Stimulated activated CD8-positive, alpha-beta memory T cell treated with anti-CD3 and anti-CD28 coated beads, Interleukin-4, amount 100 ng/mL, for 1 hour (primary cell): Measurements from ENCODE around the gene PRRG4.
"Not testable (repeated sequence)": the region's sequence is repeated elsewhere in the genome, so short reads cannot be mapped to it uniquely, and the experiment has no call there.

Experiments
- DNase-seq, 2 donors: peaks; one replicate each; pipeline ENCODE4 v3.0.0-alpha.2; 2020; ENCODE audit warnings: low read depth in 2 of 2, low spot score in 1 of 2

The PRRG4 gene

DNA sequence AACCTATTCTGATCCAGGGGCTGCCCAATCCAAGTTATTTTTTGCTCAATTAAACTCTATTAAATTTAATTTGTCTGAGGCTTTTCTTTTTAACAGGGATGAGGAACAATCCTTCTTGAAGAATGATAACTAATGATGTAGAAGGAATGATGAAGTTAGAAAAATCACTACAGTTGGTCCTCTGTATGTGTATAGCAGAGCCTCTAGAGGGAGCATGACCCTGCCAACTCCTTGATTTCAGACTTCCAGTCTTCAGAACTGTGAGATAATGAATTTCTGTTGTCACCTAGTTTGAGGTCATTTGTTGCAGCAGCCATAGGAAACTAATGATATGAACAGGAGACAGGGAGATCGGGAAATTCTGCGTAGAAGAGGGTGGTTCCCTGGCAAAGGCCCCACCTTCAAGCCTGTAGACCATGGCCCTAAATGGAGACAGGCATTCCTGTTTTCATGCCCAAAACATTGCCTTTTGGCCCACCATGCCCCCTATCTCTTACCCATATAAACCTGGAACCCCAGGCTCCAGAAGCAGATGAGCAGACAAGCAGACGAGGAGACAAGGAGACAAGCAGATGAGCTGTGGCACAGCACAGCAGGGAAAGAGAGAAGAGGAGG lies 55.1 kb downstream of the PRRG4 start:
- DNase-seq: no peak

DNA sequence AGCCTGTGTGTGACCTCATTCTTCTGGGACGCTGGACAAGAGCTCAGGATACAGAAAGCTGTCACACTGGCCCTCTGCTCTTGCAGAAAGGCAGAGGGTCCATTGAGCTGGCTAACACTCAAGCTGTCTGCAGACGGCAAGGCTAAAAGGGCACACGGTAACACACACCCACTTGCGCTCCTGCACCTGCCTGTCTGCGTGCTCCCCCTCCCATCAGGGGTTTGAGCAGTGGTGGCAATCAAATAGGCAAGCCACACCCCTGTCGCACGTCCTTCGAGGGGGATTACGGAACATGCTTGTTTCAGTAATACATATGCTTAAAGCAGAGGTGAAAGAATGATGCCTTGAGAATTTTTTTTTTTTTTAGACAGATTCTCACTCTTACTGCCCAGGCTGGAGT lies 55.8 kb downstream of the PRRG4 start:
- DNase-seq: no peak

DNA sequence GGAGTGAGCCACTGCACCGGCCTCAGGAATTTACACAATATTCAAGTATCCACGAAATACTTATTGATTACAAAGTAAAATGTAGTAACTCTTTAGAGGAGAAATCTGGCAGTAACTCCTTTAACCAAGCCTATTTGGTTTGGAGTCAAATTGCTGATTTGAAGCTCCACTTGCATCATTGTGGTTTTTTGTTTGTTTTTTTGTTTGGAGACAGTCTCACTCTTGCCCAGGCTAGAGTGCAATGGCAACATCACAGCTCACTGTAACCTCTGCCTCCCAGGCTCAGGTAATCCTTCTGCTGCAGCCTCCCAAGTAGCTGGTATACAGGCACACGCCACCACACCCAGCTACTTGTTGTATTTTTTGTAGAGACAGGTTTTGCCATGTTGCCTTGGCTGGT lies 56.5 kb downstream of the PRRG4 start:
- DNase-seq: no peak

DNA sequence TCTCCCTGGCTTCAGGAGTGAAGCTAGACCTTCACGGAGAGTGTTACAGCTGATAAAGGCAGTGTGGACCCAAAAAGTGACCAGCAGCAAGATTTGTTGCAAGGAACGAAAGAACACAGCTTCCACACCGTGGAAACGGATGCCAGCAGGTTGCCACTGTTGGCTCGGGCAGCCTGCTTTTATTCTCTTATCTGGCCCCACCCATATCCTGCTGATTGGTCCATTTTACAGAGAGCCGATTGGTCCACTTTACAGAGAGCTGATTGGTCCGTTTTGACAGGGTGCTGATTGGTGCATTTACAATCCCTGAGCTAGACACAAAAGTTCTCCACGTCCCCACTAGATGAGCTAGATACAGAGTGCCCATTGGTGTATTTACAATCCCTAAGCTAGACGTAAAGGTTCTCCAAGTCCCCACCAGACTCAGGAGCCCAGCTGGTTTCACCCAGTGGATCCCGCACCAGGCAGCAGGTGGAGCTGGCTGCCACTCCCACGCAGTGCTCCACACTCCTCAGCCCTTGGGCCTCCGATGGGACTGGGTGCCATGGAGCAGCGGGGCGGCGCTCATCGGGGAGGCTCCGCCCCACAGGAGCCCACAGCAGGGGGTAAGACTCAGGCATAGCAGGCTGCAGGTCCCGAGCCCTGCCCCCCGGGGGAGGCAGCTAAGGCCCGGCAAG lies 58.1 kb downstream of the PRRG4 start:
- DNase-seq: not testable (repeated sequence)

DNA sequence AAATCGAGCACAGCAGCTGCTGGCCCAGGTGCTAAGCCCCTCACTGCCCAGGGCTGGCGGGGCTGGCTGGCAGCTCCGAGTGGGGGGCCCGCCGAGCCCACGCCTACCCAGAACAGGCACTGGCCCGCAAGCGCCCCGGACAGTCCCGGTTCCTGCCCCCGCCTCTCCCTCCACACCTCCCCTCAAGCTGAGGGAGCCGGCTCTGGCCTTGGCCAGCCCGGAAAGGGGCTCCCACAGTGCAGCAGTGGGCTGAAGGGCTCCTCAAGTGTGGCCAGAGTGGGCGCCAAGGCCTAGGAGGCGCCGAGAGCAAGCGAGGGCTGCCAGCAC lies 58.6 kb downstream of the PRRG4 start:
- DNase-seq: not testable (repeated sequence)

DNA sequence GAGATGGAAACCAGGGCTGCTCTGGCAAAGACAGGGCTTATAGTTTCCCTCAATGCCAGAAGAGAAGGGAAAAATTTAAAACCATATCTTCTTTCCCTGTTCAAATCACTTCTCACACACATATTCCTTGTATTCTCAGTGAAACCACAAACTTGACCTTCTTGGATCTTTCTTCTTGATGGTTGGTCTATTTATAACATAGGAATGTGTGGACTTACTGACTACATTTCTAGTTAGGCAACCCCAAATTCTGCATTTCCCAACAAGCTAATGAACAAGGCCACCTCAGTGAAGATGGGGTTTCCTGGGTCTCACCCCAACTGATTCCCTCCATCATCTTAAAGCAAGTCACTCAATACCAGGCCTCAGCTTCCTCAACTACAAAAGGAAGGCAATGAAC lies 59.1 kb downstream of the PRRG4 start:
- no peak for DNase-seq

DNA sequence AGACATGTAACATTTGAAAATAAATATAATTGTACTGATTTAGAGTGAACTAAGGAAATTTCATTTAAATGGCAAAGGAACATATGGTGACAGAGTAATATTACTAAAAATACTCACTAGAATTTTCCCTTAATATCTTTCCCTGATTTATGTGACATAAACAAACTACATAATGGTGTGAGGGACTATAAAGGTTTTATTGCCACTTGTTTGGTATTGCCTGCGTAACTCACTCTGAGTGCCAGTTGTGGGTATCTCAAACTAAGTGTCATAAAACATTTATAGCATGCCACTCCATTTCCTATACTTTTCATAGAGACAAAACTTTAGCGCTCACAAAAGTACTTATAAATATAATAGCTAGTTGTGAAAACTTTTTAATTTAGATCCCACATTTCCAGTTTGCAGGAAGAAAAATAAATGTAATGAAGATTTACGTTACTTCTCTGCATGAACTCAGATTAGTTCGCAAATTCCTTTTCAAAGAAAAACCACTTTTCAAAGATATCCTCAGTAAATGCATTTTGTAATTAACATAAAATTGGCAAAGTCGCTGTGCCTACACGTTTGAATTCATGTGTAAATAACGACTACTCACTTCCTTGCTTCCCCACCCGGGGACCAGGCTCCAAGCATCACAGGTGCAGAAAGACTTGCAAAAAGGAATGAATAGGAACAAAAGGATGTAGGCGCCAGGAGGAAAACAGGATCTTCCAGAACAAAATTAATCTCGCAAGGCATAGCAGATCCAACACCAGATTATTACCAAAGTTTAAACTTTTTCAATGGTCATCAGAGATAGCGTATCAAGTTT lies 61.3 kb downstream of the PRRG4 start:
- DNase-seq: no peak

DNA sequence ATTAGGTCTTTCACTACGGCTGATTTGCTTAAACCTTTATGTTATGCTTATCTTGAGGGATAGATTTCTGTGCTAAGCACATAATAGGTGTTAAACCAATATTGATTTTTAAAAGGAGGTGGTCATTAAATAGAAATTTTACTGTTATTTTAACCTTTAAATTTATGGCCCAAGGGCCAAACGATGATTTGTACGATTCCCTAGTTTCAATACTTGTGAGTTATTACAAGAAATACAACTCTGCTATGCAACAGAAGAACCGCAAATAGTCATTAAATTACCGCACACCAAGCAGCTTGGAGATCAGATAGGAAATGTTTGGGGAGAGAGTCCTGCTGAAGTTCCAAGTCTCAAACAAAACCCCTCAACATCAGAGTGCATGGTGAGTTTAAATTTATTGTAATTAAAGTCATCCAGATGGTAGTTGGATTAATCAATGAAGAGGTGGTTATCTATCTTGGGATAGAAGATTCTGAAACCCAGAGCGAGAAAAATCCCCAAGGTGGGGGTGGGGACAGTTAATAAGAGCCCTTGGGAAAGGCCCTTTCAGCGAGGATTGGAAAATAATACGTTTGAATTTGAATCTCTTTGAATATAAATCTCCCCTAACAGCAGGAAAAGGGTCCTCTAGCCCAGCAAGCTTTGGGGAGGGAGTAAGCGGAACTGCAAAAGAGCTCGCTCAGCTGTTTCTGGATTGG lies 62.1 kb downstream of the PRRG4 start:
- no peak for DNase-seq

DNA sequence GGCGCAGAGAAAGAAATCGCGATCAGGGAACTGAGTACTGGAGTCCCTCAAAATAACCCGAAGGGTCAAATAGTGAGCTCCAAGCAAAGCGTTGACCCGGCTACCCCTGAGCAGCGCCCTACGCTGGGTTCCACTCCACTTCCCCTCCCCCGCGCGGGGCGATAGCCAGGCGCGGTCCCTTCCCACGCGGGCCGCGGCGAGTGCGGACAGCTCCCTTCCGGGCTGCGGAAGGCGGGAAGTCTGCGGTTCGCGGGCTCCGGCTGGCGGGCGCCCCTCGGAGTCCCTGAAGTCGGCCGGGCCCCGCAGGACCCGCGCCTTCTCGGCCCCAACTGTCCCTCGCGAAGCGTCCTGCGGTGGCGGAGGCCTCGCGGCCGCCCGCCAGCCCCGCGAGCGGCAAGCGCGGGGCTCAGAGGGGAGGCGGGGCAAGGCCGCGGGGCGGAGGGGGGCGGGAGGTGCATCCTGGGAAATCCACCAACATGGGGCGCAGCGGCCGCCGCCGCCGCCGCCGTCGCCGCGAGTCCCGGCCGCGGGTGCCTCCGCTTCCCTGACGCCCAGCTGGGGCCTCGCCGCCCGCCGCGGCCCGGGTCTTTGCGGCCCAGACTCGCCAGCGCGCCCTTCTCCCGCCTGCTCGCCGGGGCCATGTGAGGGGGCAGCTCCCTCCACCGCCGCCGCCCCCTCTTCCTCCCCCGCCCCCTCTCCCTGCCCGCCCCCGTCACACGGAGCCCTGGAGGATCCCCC lies 62.8 kb downstream of the PRRG4 start, which contains the start of gene QSER1:
Gene QSER1 (plus strand): TSS at position 457 of the 738 bp plus-strand sequence. CDS start 315 bp downstream, outside the sequence.
- peak; percentile 27 to 48 for DNase-seq

DNA sequence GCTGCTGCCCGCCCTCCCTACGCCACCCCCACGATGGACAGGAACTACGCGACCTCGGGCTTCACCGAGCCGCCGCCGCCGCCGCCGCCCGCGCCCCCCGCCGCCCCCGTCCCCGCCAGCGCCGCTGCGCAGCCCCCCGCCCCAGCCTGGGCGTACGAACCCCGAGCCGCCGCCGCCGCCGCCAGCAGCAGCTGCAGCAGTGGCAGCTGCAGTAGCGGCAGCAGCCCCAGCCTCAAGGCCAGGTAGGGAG lies 63.3 kb downstream of the PRRG4 start:
- DNase-seq: no peak

DNA sequence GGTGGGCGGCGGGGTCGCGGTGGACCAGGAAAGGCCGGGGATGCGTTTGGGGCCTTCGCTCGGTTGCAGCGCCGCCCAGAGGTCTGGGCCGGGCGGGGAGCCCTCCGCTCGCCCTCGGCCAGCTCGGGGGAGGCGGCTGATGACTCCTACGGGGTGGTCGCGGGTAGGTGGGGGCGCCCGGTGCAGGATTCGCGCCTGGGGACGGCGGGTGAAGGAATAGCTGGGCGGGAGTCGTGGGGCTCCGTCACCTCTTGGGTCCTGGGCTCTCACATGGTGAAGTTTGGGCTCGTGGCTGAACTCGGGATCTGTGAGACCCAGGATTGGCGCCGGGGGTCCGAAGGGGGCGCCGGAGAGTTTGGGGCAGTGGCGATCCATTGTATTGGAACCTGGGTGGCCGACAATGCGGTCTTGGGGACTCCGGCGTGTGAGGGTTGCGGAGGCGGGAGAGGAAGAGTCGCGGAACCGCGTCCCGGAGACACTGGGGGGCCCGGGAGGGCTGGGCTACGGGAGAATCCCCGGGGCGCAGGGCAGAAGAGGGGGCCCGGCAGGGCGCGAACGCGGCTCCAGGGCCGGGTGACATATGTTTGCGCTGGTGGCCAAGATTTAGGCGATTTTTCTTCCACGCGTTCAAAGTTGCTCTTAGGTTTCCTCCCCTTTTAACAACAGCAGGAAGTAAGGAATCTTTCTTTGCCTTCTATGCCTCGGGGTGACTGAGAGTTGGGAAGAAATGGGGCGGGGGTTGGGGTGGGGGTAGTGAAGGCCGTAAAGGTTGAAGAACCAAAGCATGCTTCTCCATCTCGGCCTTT lies 63.8 kb downstream of the PRRG4 start:
- no peak for DNase-seq

DNA sequence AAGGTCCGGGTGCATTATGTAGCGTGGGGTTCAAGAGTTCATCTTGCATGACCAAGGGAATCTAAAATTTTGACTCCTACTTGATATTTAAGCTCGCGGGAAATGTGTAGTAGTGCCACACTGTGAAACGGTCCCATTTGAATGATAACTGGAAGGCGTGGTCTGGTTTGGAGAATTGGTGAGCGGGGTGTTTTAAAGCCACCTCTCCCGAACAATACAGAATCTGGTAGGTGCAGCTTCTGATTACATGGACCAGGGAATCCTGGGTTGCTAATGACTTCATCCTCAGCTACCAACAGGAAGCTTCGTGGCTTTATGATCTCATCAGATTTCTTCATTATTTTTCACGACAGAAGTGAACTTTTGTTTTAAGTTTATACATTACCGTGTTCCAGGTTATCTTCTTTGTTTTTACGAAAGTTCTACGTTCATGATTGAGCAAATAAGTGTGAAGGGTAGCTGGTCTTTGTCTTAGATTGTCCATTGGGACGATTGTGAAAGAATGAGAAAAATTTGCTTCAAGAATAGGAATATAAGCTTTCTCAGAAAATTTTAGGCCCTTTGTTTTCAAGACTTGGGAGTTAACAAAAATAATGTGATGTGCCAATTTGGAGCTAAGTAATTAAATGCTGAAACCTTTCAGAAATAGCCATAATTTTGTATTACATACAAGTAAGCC lies 64.6 kb downstream of the PRRG4 start:
- no peak for DNase-seq

DNA sequence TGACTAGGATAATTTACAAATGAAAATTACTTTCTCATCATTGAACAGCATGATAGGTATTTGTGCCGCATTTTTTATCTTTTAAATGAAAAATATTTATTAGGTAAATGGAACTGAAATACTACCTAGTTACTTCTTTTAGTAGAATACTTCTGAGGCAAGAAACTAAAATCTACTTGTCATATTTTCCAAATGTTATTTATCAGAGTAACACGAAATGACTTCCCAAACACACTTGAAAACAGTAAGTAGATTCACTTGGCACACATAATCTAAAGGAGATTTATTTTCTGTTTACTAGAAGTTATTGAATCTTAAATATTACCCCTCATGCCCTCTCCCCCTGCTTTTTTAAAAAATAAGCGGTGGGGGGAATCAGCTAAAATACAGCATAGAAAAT lies 65.2 kb downstream of the PRRG4 start:
- DNase-seq: no peak

DNA sequence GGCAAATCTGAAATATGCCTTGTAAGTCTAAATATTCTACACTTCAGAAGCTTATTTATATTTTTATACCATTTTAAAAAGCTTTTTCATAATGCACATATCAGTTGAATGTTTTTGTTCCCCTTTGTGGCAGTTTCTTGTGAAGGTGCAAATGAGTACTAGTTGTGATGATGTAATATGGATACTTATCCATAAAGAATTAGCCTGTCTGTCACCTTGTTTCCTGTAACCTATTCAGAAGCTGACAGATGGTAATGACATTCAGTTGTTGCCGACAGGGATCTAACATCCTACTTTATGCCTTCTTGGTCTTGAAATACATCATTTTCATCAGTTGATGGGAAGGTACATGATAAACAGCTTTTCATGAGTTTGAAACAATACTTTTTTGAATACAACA lies 65.7 kb downstream of the PRRG4 start:
- DNase-seq: no peak

DNA sequence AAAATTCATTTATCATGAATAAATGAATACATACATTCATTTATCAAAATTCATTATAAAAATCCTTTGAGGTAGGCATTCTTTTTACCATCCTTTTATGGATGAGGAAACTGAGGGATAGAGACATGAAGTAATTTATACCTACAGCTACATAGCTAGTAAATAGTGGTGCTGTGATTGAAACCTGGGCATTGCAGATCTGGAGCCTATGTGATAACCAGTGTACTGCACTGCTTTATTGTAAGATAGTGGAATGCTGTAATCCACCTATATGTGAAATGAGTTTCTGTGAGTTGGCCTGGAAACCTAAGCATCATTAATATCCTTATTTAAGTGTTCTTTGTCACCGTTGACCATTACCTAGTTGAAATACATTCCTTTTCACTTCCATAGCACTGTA lies 67.4 kb downstream of the PRRG4 start:
- DNase-seq: no peak

DNA sequence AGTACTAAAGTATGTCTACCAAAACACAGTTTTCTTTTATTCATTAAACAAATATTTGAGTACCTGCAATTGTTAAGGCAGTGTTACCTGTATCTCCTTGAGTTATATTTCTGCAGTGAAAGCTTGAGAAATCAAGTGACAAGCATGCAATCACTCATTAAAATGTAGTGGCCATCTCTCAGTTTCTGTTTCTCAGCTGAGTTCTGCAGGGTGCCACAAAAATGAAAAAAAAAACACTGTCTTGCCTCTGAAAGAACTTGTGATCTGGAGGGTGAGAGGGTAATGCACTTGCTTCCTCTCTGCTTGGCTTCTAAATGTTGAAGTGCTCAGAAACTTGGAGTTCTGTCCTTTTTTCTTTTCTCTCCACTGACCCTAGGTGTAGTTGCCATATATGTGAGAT lies 69.7 kb downstream of the PRRG4 start:
- no peak for DNase-seq

DNA sequence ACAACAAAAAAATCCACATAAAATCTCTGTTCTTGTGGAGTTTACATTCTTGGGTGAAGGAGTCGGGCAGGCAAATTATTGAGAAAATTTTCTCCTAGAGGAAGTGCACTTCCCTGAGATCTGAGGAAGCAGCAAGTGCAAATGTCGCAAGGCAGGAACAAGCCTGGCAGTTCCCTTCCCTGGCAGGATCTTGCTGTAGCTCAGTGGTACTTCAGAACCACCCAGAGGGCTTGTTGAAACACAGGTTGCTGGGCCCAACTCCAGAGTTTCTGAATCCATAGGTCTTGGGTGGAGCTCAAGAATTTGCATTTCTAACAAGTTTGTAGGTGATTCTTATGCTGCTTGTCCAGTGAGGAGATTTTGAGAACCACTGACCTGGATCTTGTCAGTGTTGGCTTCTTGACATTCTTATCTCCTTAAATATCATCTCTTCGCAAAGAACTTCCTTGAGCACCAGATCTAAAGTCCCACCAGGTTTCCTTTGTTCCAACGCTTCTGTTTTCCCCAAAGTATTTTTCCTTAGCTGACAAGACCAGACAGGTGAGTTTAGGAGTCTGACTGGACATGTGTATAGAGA lies 72.5 kb downstream of the PRRG4 start:
- no peak for DNase-seq

DNA sequence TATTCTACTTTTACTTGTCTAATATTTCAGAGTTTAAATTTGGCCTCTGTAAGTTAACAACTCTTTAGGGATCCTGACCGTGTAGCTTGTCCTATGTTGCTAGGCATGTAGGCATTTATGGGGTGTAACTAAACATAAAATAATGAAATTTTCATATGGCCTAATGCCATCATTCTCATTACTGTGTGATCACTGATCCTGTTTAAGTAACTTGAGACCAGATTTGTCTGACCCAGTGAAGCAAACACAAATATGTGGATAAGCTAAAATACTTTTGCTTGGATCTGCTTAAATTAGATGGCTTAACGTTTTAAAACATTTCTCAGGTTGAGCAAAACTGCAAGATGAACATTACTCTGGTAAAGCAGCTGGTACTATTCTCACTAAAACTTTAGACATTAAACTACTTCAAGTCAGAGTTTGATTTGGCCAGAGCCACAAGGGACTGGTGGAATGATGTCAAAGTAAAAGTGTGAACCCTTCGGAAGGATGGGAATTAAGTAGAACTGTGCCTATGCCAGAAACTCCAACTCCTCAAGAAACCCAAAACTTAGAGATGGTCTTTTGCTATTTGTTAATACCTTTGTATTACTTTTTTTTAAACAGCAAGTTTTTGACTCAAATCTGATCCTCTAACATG lies 75.4 kb downstream of the PRRG4 start:
- no peak for DNase-seq
